Activated T-cell treated with anti-CD3 and anti-CD28 coated beads for 48 hours (primary cell): ENCODE measurements around the gene ADH1A.
"Not testable (repeated sequence)": the region's sequence is repeated elsewhere in the genome, so short reads cannot be mapped to it uniquely, and the experiment has no call there.

ENCODE experiments used
- DNase-seq: peaks from one replicate; pipeline ENCODE4 v3.0.0-alpha.2; 2020; ENCODE audit warnings: low read depth

The ADH1A gene

GRCh38 chr4:99290848-99291786, at the start of gene ADH1A:
Gene ADH1A, minus strand, starts transcription at chr4:99290985. Its CDS starts 71 bp downstream, at chr4:99290914.
- DNase-seq = no peak

GRCh38 chr4:99339172-99339571, 48.4 kb upstream of the ADH1A start:
- no peak for DNase-seq

- no peak for DNase-seq
Observed at GRCh38 chr4:99336553-99336952, 45.8 kb upstream of the ADH1A start.

GRCh38 chr4:99334880-99335279, 44.1 kb upstream of the ADH1A start:
- no peak for DNase-seq

GRCh38 chr4:99330648-99331047, 39.9 kb upstream of the ADH1A start:
- DNase-seq = no peak

GRCh38 chr4:99329876-99330275, 39.1 kb upstream of the ADH1A start:
- DNase-seq = no peak

GRCh38 chr4:99324979-99325378, 34.2 kb upstream of the ADH1A start:
- DNase-seq = no peak

GRCh38 chr4:99324361-99324760, 33.6 kb upstream of the ADH1A start:
- DNase-seq = no peak

- DNase-seq = no peak
Observed at GRCh38 chr4:99323756-99324155, 33.0 kb upstream of the ADH1A start.

- no peak for DNase-seq
Observed at GRCh38 chr4:99321241-99322191, 30.7 kb upstream of the ADH1A start, which contains the start of gene ADH1B. Gene ADH1B, minus strand, starts transcription at chr4:99321401. Its CDS starts 70 bp downstream, at chr4:99321331.

- not testable (repeated sequence) for DNase-seq
Observed at GRCh38 chr4:99317811-99318210, 27.0 kb upstream of the ADH1A start.

- DNase-seq = no peak
Observed at GRCh38 chr4:99317354-99317753, 26.6 kb upstream of the ADH1A start.

- DNase-seq = no peak
Observed at GRCh38 chr4:99315839-99316238, 25.1 kb upstream of the ADH1A start.

GRCh38 chr4:99314211-99314610, 23.4 kb upstream of the ADH1A start:
- DNase-seq = no peak

- no peak for DNase-seq
Observed at GRCh38 chr4:99310389-99310788, 19.6 kb upstream of the ADH1A start.

- no peak for DNase-seq
Observed at GRCh38 chr4:99305638-99306400, 15.0 kb upstream of the ADH1A start.

GRCh38 chr4:99301376-99302164, 10.8 kb upstream of the ADH1A start:
- DNase-seq = no peak

- no peak for DNase-seq
Observed at GRCh38 chr4:99300934-99301333, 10.1 kb upstream of the ADH1A start.

- DNase-seq = no peak
Observed at GRCh38 chr4:99293357-99293756, 2.6 kb upstream of the ADH1A start.

GRCh38 chr4:99285387-99285786, 5.4 kb downstream of the ADH1A start:
- no peak for DNase-seq

GRCh38 chr4:99282731-99283130, 8.1 kb downstream of the ADH1A start:
- DNase-seq = no peak
